Endodermal cell (in vitro differentiated cells): Measurements from ENCODE around the gene DDX19B. TPM values are rescaled to one million over a fixed set of nuclear protein-coding genes. Genes with fewer than 3 reads are reported as not detected.

Experiments used
- DNase-seq: peaks from one replicate; pipeline ENCODE4 v3.0.0-alpha.2; 2017
- H3K27ac ChIP-seq: 2 replicates; pipeline ENCODE4 v1.5.1; 2013; ENCODE audit warnings: mild to moderate bottlenecking, low read depth, low read length, moderate library complexity
- H3K27me3 ChIP-seq: 2 replicates; pipeline ENCODE4 v1.6.1; 2013; ENCODE audit warnings: mild to moderate bottlenecking, low read length, moderate library complexity; ENCODE audit not compliant: insufficient read depth, control insufficient read depth, poor library complexity, severe bottlenecking
- H3K36me3 ChIP-seq: 2 replicates; pipeline ENCODE4 v1.7.0; 2013; ENCODE audit warnings: mild to moderate bottlenecking, low read length, moderate library complexity; ENCODE audit not compliant: control insufficient read depth, insufficient read depth
- H3K4me1 ChIP-seq: one replicate; pipeline ENCODE4 v1.7.0; 2013; ENCODE audit warnings: low read length; ENCODE audit not compliant: control insufficient read depth, insufficient read depth
- H3K4me3 ChIP-seq: 2 replicates; pipeline ENCODE4 v1.5.1; 2013; ENCODE audit warnings: mild to moderate bottlenecking, low read length, moderate library complexity
- H3K9ac ChIP-seq: 2 replicates; pipeline ENCODE4 v1.6.1; 2013; ENCODE audit warnings: mild to moderate bottlenecking, low read length, moderate library complexity; ENCODE audit not compliant: poor library complexity, severe bottlenecking; ENCODE audit errors: extremely low read depth
- H3K9me3 ChIP-seq: 2 replicates; pipeline ENCODE4 v1.6.1; 2013; ENCODE audit warnings: mild to moderate bottlenecking, low read length, moderate library complexity; ENCODE audit not compliant: control insufficient read depth
- H3K27ac Mint-ChIP-seq: 2 replicates; pipeline ENCODE4 v1.8.0; 2020; ENCODE audit warnings: mixed read lengths
- H3K27me3 Mint-ChIP-seq: 2 replicates; pipeline ENCODE4 v1.8.0; 2021; ENCODE audit warnings: mild to moderate bottlenecking, mixed read lengths; ENCODE audit not compliant: insufficient read depth
- H3K36me3 Mint-ChIP-seq: 2 replicates; pipeline ENCODE4 v1.8.0; 2020; ENCODE audit warnings: low read depth, mixed read lengths
- H3K4me1 Mint-ChIP-seq: 2 replicates; pipeline ENCODE4 v1.8.0; 2020; ENCODE audit warnings: mixed read lengths
- H3K4me3 Mint-ChIP-seq: 2 replicates; pipeline ENCODE4 v1.8.0; 2020; ENCODE audit warnings: mild to moderate bottlenecking, moderate library complexity, mixed read lengths
- H3K9me3 Mint-ChIP-seq: 2 replicates; pipeline ENCODE4 v1.8.0; 2020; ENCODE audit warnings: mild to moderate bottlenecking, mixed read lengths
- CTCF ChIP-seq: fragments of 200-600 bp; sonication (generic); conservative IDR thresholded peaks from 2 replicates; pipeline ENCODE4 v1.5.0; 2021; ENCODE audit warnings: antibody characterized with exemption, mild to moderate bottlenecking
- WGBS, 2 experiments: methylation state at CpG; one replicate each; pipeline versions ENCODE4 v1.1.5 to v1.1.7; 2013; ENCODE audit warnings: missing lambda C conversion rate in 2 of 2, mixed read lengths in 1 of 2; ENCODE audit not compliant: insufficient coverage in 1 of 2, insufficient read length in 1 of 2; 5-methylcytosine and 5-hydroxymethylcytosine counted together
- total RNA-seq, 2 donors: library from RNA; stranded (reverse); fragmentation: NEBNext Ultra II Directional in 1 of 2; extraction: Animal tissue kit (Norgen Biotek cat#: 25700) in 1 of 2; gene quantifications; 2 replicates in 1 of 2; 3 replicates in 1 of 2; pipeline ENCODE4 v1.2.1, GENCODE V29; 2021

The DDX19B gene
- total RNA-seq, 2 donors from 2014 or later, result 39.2 to 43.5 TPM

- WGBS, 2 experiments, result 93 to 96% methylated on average over 2 of the region's 2 CpGs
- Histone ChIP-seq H3K36me3 (peaks cover 33% of the 10 kb centered on the region), H3K4me3 (no peak overlapping the region), H3K4me1 (no peaks in the 10 kb centered on the region), H3K9ac (no peak overlapping the region), H3K27me3 (no peaks in the 10 kb centered on the region), H3K27ac (no peak overlapping the region), H3K9me3 (no peaks in the 10 kb centered on the region)
- no peak for DNase-seq
- Mint-ChIP-seq H3K27me3 (no peaks in the 10 kb centered on the region), H3K27ac (no peak overlapping the region), H3K4me1 (peaks cover 4% of the 10 kb centered on the region), H3K9me3 (no peaks in the 10 kb centered on the region), H3K4me3 (no peak overlapping the region), H3K36me3 (peaks cover 16% of the 10 kb centered on the region)
- no peak for TF ChIP-seq CTCF
Observed at GRCh38 chr16:70348991-70349390, 50.0 kb downstream of the DDX19B start.

- H3K4me1 Mint-ChIP-seq, result peaks cover 4% of the 10 kb centered on the region
- H3K4me1 ChIP-seq, result no peaks in the 10 kb centered on the region
- 85 to 96% methylated on average over 2 of the region's 2 CpGs for WGBS, 2 experiments
- H3K9me3 ChIP-seq, result no peaks in the 10 kb centered on the region
- no peak for TF ChIP-seq CTCF
- no peak overlapping the region for H3K4me3 Mint-ChIP-seq
- H3K36me3 Mint-ChIP-seq, result peaks cover 20% of the 10 kb centered on the region
- no peak overlapping the region for H3K27ac Mint-ChIP-seq
- peaks cover 41% of the 10 kb centered on the region for H3K36me3 ChIP-seq
- H3K9ac ChIP-seq, result no peak overlapping the region
- no peaks in the 10 kb centered on the region for H3K9me3 Mint-ChIP-seq
- no peaks in the 10 kb centered on the region for H3K27me3 Mint-ChIP-seq
- no peak for DNase-seq
- no peak overlapping the region for H3K27ac ChIP-seq
- H3K27me3 ChIP-seq, result no peaks in the 10 kb centered on the region
- H3K4me3 ChIP-seq, result no peak overlapping the region
Observed at GRCh38 chr16:70349783-70350182, 50.8 kb downstream of the DDX19B start.

- H3K27me3 Mint-ChIP-seq, result no peaks in the 10 kb centered on the region
- peaks cover 78% of the 10 kb centered on the region for H3K36me3 ChIP-seq
Observed at GRCh38 chr16:70359552-70359951, 60.6 kb downstream of the DDX19B start.

More at GRCh38 chr16:70359552-70359951, 60.6 kb downstream of the DDX19B start:
- Histone ChIP-seq H3K4me3 (no peak overlapping the region), H3K27me3 (no peaks in the 10 kb centered on the region), H3K27ac (no peak overlapping the region), H3K9me3 (no peaks in the 10 kb centered on the region), H3K9ac (no peak overlapping the region), H3K4me1 (no peaks in the 10 kb centered on the region)
- peaks cover 48% of the 10 kb centered on the region for H3K36me3 Mint-ChIP-seq
- no peak overlapping the region for H3K27ac Mint-ChIP-seq
- no peaks in the 10 kb centered on the region for H3K9me3 Mint-ChIP-seq
- 94% methylated on average over 3 to 6 of the region's 7 CpGs for WGBS, 2 experiments
- TF ChIP-seq CTCF, result no peak
- no peak for DNase-seq
- H3K4me1 Mint-ChIP-seq, result no peaks in the 10 kb centered on the region
- H3K4me3 Mint-ChIP-seq, result no peak overlapping the region
